Glutamatergic neuron (in vitro differentiated cells): ENCODE measurements around the gene KMT5B. TPM values are rescaled to one million over a fixed set of nuclear protein-coding genes. Genes with fewer than 3 reads are reported as not detected.

Experiments used
- DNase-seq: peaks from one replicate; pipeline ENCODE4 v3.0.0; 2022
- H3K27ac Mint-ChIP-seq: one replicate; pipeline ENCODE4 v1.8.0; 2020; ENCODE audit warnings: mild to moderate bottlenecking, mixed read lengths, inconsistent platforms; ENCODE audit not compliant: unreplicated experiment
- H3K27me3 Mint-ChIP-seq: one replicate; pipeline ENCODE4 v1.8.0; 2020; ENCODE audit warnings: mild to moderate bottlenecking, moderate library complexity, mixed read lengths, inconsistent platforms; ENCODE audit not compliant: unreplicated experiment
- H3K36me3 Mint-ChIP-seq: one replicate; pipeline ENCODE4 v1.8.0; 2020; ENCODE audit warnings: mild to moderate bottlenecking, mixed read lengths, inconsistent platforms; ENCODE audit not compliant: unreplicated experiment
- H3K4me1 Mint-ChIP-seq: one replicate; pipeline ENCODE4 v1.8.0; 2020; ENCODE audit warnings: mild to moderate bottlenecking, low read depth, mixed read lengths, inconsistent platforms; ENCODE audit not compliant: unreplicated experiment
- H3K4me3 Mint-ChIP-seq: one replicate; pipeline ENCODE4 v1.8.0; 2020; ENCODE audit warnings: mild to moderate bottlenecking, mixed read lengths, inconsistent platforms; ENCODE audit not compliant: unreplicated experiment
- H3K9me3 Mint-ChIP-seq: one replicate; pipeline ENCODE4 v1.8.0; 2020; ENCODE audit warnings: mild to moderate bottlenecking, moderate library complexity, mixed read lengths, inconsistent platforms; ENCODE audit not compliant: unreplicated experiment
- total RNA-seq: library from RNA; stranded (reverse); fragmentation: NEBNext Ultra II Directional; extraction: Animal tissue kit (Norgen Biotek cat#: 25700); gene quantifications from one replicate; pipeline ENCODE4 v1.2.1, GENCODE V29; 2021; ENCODE audit not compliant: unreplicated experiment
- TF ChIP-seq, protein P1 (sequence below): fragments of 200-600 bp; sonication (generic); IDR thresholded peaks from one replicate; pipeline ENCODE4 v1.5.0; 2021; ENCODE audit not compliant: partially characterized antibody, unreplicated experiment

Gene KMT5B
- total RNA-seq, 1 donor from 2014 or later = 77.4 TPM

DNA sequence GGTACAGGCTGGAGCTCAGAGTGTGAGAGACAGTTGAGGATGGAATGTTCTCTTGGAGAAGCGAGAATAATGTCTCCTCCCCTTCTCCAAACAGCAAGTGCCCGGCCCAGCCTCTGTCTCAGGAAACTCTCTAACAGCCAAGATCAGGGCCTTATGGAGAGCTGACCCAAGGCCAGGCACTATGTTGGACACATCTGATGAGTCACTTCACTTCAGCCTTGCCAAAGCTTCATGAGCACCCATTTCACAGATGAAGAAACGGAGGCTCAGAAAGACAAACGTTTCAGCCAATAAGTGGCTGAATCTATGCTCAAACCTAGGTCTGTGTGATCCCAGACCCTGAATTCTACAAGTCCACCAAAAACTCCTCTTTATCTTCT, 69.8 kb downstream of the KMT5B start:
- no peak for DNase-seq
- TF ChIP-seq, protein P1, sequence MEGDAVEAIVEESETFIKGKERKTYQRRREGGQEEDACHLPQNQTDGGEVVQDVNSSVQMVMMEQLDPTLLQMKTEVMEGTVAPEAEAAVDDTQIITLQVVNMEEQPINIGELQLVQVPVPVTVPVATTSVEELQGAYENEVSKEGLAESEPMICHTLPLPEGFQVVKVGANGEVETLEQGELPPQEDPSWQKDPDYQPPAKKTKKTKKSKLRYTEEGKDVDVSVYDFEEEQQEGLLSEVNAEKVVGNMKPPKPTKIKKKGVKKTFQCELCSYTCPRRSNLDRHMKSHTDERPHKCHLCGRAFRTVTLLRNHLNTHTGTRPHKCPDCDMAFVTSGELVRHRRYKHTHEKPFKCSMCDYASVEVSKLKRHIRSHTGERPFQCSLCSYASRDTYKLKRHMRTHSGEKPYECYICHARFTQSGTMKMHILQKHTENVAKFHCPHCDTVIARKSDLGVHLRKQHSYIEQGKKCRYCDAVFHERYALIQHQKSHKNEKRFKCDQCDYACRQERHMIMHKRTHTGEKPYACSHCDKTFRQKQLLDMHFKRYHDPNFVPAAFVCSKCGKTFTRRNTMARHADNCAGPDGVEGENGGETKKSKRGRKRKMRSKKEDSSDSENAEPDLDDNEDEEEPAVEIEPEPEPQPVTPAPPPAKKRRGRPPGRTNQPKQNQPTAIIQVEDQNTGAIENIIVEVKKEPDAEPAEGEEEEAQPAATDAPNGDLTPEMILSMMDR = no peak
- H3K4me1 Mint-ChIP-seq = no peaks in the 10 kb centered on the region
- no peak overlapping the region for H3K4me3 Mint-ChIP-seq
- H3K36me3 Mint-ChIP-seq = no peaks in the 10 kb centered on the region
- H3K27me3 Mint-ChIP-seq = peaks cover 3% of the 10 kb centered on the region
- H3K9me3 Mint-ChIP-seq = peaks cover 4% of the 10 kb centered on the region
- H3K27ac Mint-ChIP-seq = no peak overlapping the region

DNA sequence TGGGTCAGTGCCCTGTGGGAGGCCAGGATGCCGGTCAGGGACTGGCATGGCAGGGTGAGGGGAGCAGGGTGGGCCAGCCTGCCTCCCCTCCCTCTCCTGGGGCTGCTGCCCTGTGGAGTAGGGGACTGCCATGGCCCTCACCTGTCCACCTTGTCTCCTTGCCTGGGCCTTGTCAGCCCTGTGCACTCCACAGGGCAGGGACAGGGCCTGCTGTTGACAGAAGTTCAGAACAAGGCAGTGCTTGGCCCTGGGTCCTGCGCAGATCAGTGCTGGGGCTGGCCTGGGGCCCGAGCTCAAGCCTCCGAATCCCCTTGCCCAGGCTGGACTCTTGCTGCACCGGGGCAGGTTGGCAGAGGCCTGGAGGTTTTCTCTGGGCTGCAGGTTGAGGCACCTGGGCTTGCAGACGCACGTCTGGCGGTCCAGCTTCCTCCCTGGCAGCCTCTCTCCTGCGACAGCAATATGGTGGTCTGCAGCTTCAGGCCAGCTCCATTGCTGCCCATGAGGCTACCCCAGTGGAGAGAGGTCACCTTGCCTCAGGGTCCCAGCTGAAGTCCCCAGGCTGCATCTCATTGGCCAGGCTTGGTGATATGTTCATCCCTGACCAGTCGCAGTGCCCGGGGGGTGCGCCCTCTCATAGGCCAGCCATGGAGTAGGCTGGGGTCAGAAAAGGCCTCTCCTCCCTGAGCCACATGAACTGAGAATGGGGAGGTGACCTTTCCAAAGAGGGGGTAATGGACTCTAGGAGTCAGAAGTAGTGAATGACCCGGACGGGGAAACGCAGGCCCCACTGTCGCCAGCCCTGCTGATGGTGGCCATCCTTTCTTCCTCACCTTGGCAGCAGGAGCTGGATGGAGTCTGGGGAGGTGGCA, 70.4 kb downstream of the KMT5B start:
- Mint-ChIP-seq H3K27me3 (peaks cover 3% of the 10 kb centered on the region), H3K4me3 (no peak overlapping the region), H3K9me3 (peaks cover 2% of the 10 kb centered on the region), H3K4me1 (no peaks in the 10 kb centered on the region), H3K36me3 (peaks cover 4% of the 10 kb centered on the region), H3K27ac (no peak overlapping the region)
- TF ChIP-seq, protein P1 = no peak
- no peak for DNase-seq

DNA sequence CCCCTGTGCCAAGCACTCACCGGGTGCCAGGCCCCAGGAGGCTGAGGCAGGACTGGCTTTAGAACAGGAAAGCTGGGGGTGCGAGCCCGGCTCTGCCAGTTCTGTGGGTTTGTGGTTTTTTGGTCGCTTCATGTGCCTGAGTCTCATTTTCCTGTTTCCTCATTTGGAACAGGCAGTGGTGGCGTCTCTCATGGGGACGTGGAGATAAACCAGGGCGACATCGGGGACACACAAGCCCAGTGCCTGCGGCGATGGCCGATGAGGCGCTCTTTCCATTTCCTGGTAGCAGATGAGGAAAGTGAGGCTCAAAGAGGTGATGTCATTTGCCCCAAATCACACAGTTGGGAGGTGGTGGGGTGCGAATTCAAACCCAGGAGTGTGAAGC, 71.1 kb downstream of the KMT5B start:
- Mint-ChIP-seq H3K4me3 (no peak overlapping the region), H3K9me3 (peaks cover 2% of the 10 kb centered on the region), H3K4me1 (no peaks in the 10 kb centered on the region), H3K27me3 (peaks cover 3% of the 10 kb centered on the region), H3K27ac (no peak overlapping the region), H3K36me3 (peaks cover 5% of the 10 kb centered on the region)
- no peak for DNase-seq
- TF ChIP-seq, protein P1 = no peak

DNA sequence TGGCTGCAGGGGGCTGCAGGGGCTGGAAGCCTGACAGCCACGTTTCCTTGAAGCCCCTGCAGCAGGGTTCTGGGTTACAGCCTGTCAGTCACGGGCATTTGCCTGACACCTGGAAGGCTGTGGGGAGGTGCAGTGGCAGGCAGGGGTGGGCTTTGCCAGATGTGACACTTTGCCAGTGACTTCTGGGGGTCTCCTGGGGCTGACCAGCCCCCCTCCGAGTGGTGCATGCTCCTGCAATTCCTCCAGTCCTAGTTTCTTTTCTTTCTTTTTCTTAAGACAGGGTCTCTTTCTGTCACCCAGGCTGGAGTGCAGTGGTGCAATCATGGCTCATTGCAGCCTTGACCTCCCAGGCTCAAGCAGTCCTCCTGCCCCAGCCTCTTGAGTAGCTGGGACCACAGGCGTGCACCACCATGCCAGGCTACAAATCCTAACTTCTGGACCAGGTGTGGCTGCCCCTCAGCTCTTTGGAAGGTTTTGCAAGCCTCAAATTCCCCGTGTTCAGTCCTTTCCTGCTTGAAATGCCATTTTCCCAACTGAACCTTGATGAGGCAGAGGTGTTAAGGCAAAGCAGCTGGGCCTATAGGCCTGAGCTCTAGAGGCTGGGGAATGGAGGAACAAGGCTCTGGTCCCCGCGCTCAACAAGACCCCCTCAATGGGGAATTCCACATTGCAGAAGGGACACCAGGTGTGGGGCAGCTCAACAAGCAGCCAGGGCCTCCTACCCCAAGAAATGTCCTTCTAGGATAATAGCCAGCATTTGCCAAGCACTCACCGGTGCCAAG, 71.7 kb downstream of the KMT5B start:
- no peak overlapping the region for H3K27ac Mint-ChIP-seq

More for the DNA sequence above, 71.7 kb downstream of the KMT5B start:
- Mint-ChIP-seq H3K4me3 (no peak overlapping the region), H3K36me3 (peaks cover 5% of the 10 kb centered on the region), H3K4me1 (no peaks in the 10 kb centered on the region), H3K27me3 (peaks cover 3% of the 10 kb centered on the region), H3K9me3 (peaks cover under 1% of the 10 kb centered on the region)
- no peak for DNase-seq
- TF ChIP-seq, protein P1 = no peak
